HG03175 (cell line): ENCODE data around the gene CDON.

Source experiments
- ATAC-seq: cut with Tn5 transposase; IDR thresholded peaks from one replicate; pipeline ENCODE4 v1.9.1; 2021; ENCODE audit warnings: mild to moderate bottlenecking, moderate library complexity; ENCODE audit not compliant: unreplicated experiment

Gene CDON

GRCh38 chr11:125959931-125960330 is 102.7 kb downstream of the CDON start:
- ATAC-seq: no peak

GRCh38 chr11:125959511-125959910 is 103.2 kb downstream of the CDON start:
- no peak for ATAC-seq

GRCh38 chr11:125958872-125959400 is 103.7 kb downstream of the CDON start:
- no peak for ATAC-seq

- no peak for ATAC-seq
Measured at GRCh38 chr11:125957618-125958332, 104.9 kb downstream of the CDON start.

- ATAC-seq: no peak
Measured at GRCh38 chr11:125956391-125957134, 106.1 kb downstream of the CDON start.

GRCh38 chr11:125955856-125956255 is 106.8 kb downstream of the CDON start:
- ATAC-seq: no peak

GRCh38 chr11:125954945-125955640 is 107.6 kb downstream of the CDON start:
- ATAC-seq: no peak

- ATAC-seq: no peak
Measured at GRCh38 chr11:125954123-125954944, 108.3 kb downstream of the CDON start.

GRCh38 chr11:125953401-125953935 is 109.2 kb downstream of the CDON start:
- ATAC-seq: no peak

GRCh38 chr11:125952973-125953372 is 109.7 kb downstream of the CDON start:
- ATAC-seq: no peak

GRCh38 chr11:125952559-125952958 is 110.1 kb downstream of the CDON start:
- ATAC-seq: no peak

GRCh38 chr11:125951731-125952130 is 110.9 kb downstream of the CDON start:
- ATAC-seq: no peak

- no peak for ATAC-seq
Measured at GRCh38 chr11:125950696-125951651, 111.7 kb downstream of the CDON start.

- ATAC-seq: no peak
Measured at GRCh38 chr11:125950178-125950490, 112.5 kb downstream of the CDON start.

- ATAC-seq: no peak
Measured at GRCh38 chr11:125949271-125950177, 113.1 kb downstream of the CDON start.

GRCh38 chr11:125948278-125949051 is 114.2 kb downstream of the CDON start:
- no peak for ATAC-seq

- ATAC-seq: no peak
Measured at GRCh38 chr11:125947419-125948277, 115.0 kb downstream of the CDON start.
